Transverse colon (tissue), 4 donors: ENCODE measurements around the gene TPRG1L. TPM values are rescaled to one million over a fixed set of nuclear protein-coding genes. Genes with fewer than 3 reads are reported as not detected.

Experiments used
- DNase-seq: peaks from one replicate; pipeline ENCODE4 v3.0.0-alpha.2; 2019
- H3K27ac ChIP-seq, 4 donors: fragments of 200-600 bp; sonication (generic); 2 replicates each; pipeline ENCODE4 v1.5.1; 2016 to 2018; ENCODE audit warnings: inconsistent platforms in 4 of 4
- H3K27me3 ChIP-seq: fragments of 200-600 bp; sonication (generic); 2 replicates; pipeline ENCODE4 v1.5.1; 2017; ENCODE audit warnings: inconsistent platforms
- H3K36me3 ChIP-seq, 4 donors: fragments of 200-600 bp; sonication (generic); 2 replicates each; pipeline ENCODE4 v1.5.1; 2017 to 2019; ENCODE audit warnings: inconsistent platforms in 4 of 4
- H3K4me1 ChIP-seq, 4 donors: fragments of 200-600 bp; sonication (generic); 2 replicates each; pipeline ENCODE4 v1.5.1; 2017 to 2020; ENCODE audit warnings: inconsistent platforms in 4 of 4
- H3K4me3 ChIP-seq, 4 donors: fragments of 200-600 bp; sonication (generic); 1 replicate in 1 of 4; 2 replicates in 3 of 4; pipeline versions ENCODE4 v1.5.1 to v1.6.1; 2017 to 2019; ENCODE audit warnings: inconsistent platforms in 4 of 4
- H3K9me3 ChIP-seq, 2 donors: fragments of 200-600 bp; sonication (generic); 2 replicates each; pipeline ENCODE4 v1.5.1; 2017 to 2019; ENCODE audit warnings: inconsistent platforms in 2 of 2
- EP300 ChIP-seq: sonication (generic); formaldehyde crosslinking; IDR thresholded peaks from one replicate; pipeline ENCODE4 v1.6.1; 2017; ENCODE audit warnings: antibody characterized with exemption, low read depth
- POLR2A ChIP-seq: fragments of 450-650 bp; IDR thresholded peaks from one replicate; pipeline ENCODE4 v1.6.1; 2016; ENCODE audit warnings: antibody characterized with exemption, mild to moderate bottlenecking, moderate library complexity
- POLR2AphosphoS5 ChIP-seq, 3 donors: sonication (generic); formaldehyde crosslinking; IDR thresholded peaks; one replicate each; pipeline ENCODE4 v1.6.1; 2016; ENCODE audit warnings: antibody characterized with exemption in 3 of 3
- WGBS, 2 donors: methylation state at CpG; one replicate each; pipeline ENCODE4 v1.1.5; 2018; ENCODE audit warnings: low coverage in 1 of 2; 5-methylcytosine and 5-hydroxymethylcytosine counted together
- in situ Hi-C, 4 donors: fragments of 200-750 bp; cut with MboI; loops; one replicate each; pipeline versions ENCODE4 v1.15.0 to v1.15.1; 2017; ENCODE audit warnings: low sequenced_read_pairs in 3 of 4, low pct_ligation_motif_present in 1 of 4, low pct_unique_long_range_greater_than_20kb in 1 of 4
- intact Hi-C: fragments of 100-400 bp; cut with DNase I; formaldehyde crosslinking; loops from one replicate; pipeline ENCODE4 v1.15.1; 2023; ENCODE audit warnings: low total_unique reads
- total RNA-seq, 4 donors: library from RNA; depleted of rRNA; stranded (reverse); fragments of >200 nt; gene quantifications; one replicate each; pipeline ENCODE4 v1.1.0, GENCODE V29; 2016
- TF ChIP-seq, protein P1 (sequence below), 5 experiments: fragments of 200-600 bp in 3 of 5; fragments of 450-650 bp in 2 of 5; sonication (generic) in 3 of 5; IDR thresholded peaks; 1 replicate in 2 of 5; 2 replicates in 3 of 5; pipeline ENCODE4 v1.5.1; 2016 to 2017; ENCODE audit warnings: antibody characterized with exemption in 5 of 5, inconsistent platforms in 3 of 5, mild to moderate bottlenecking in 2 of 5, moderate library complexity in 1 of 5

Gene TPRG1L
- total RNA-seq, 4 donors from 2014 or later, result 24.5 to 86.8 (median 56.0) TPM

DNA sequence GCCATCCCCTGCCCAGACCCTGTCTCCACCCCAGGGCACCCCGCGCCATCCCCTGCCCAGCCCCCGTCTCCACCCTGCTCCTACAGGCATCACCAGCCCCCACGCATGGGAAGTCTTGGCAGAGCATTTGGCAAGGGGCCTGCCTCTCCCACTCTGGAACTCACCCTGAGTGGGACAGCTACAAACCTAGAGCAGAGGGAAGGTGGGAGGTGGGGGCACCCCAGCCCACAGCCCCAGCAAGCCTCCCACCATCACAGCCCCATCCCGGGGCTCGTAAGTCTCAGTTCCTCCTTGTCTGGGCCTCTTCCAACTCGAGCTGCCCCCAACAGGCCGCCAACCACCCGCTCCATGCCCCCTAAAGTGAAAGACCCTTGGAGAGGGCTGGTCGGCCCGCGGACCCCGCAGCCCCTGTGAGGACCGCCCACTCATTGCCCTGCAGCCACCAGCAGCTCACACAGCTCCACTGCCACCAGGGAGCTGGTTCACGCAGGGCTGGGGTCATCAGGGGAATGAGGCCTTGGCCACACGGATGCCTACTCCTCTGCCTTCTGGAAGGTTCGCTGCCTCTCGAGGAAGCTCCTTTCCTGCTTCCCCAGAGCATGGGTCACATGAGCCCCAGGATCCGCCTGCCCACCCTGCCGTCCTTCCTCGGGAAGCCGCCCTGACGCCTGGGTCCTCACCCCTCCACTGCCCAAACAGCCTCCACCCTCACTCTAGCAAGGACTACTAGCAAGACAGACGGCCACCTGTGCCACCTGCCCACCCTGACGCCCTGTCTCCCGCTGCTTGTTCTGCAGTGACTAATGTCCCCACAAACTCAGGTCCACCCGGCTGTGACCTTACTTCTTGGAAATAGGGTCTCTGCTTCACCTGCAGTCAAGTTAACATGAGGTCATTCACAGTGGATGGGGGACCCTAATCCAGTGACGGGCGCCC lies 27.9 kb upstream of the TPRG1L start:
- WGBS, 2 donors, result 75% methylated on average over 27 of the region's 29 CpGs; no CpG with 5 or more reads in 1 of the 2 donors
- H3K9me3 ChIP-seq, result no peaks in the 10 kb centered on the region
- H3K27ac ChIP-seq, result no peak overlapping the region
- intact Hi-C loops (no loop called here), in situ Hi-C loops (no loop called here)
- DNase-seq, result no peak
- peaks cover 0 to 20% (median 11%) of the 10 kb centered on the region in 4 donors for H3K4me1 ChIP-seq
- H3K27me3 ChIP-seq, result no peaks in the 10 kb centered on the region
- H3K36me3 ChIP-seq, result no peaks in the 10 kb centered on the region
- no peak for TF ChIP-seq EP300
- TF ChIP-seq, protein P1, sequence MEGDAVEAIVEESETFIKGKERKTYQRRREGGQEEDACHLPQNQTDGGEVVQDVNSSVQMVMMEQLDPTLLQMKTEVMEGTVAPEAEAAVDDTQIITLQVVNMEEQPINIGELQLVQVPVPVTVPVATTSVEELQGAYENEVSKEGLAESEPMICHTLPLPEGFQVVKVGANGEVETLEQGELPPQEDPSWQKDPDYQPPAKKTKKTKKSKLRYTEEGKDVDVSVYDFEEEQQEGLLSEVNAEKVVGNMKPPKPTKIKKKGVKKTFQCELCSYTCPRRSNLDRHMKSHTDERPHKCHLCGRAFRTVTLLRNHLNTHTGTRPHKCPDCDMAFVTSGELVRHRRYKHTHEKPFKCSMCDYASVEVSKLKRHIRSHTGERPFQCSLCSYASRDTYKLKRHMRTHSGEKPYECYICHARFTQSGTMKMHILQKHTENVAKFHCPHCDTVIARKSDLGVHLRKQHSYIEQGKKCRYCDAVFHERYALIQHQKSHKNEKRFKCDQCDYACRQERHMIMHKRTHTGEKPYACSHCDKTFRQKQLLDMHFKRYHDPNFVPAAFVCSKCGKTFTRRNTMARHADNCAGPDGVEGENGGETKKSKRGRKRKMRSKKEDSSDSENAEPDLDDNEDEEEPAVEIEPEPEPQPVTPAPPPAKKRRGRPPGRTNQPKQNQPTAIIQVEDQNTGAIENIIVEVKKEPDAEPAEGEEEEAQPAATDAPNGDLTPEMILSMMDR (IDR thresholded peaks at IDR 0.05), result no peak
- TF ChIP-seq POLR2AphosphoS5 (IDR thresholded peaks at IDR 0.05), result no peak
- TF ChIP-seq POLR2A, result no peak
- H3K4me3 ChIP-seq, result no peak overlapping the region

DNA sequence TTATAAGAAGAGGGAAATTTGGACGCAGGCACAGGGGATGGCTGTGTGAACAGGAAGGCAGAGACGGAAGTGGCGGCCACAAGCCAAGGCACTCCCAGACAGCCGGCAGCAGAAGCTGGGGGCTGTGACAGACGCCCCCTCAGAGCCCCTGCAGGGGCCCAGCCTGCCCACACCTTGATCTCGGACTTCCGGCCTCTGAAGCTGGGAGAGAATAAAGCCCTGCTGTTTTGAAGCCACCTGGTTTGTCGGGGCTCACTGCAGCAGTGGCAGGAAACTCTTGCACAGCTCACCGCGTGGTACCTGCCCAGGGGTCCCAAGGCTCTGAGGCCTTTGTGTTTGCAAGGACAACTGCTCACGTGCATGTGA lies 27.2 kb upstream of the TPRG1L start:
- no peaks in the 10 kb centered on the region for H3K9me3 ChIP-seq
- in situ Hi-C loops (no loop called here), intact Hi-C loops (no loop called here)
- no peaks in the 10 kb centered on the region for H3K27me3 ChIP-seq
- peaks cover 0 to 20% (median 11%) of the 10 kb centered on the region in 4 donors for H3K4me1 ChIP-seq
- no peak for DNase-seq
- H3K36me3 ChIP-seq, result no peaks in the 10 kb centered on the region
- no peak for TF ChIP-seq POLR2AphosphoS5 (IDR thresholded peaks at IDR 0.05)
- no peak overlapping the region for H3K4me3 ChIP-seq
- WGBS, 2 donors, result 57 to 83% methylated on average over 1 to 11 of the region's 11 CpGs
- H3K27ac ChIP-seq, result no peak overlapping the region

DNA sequence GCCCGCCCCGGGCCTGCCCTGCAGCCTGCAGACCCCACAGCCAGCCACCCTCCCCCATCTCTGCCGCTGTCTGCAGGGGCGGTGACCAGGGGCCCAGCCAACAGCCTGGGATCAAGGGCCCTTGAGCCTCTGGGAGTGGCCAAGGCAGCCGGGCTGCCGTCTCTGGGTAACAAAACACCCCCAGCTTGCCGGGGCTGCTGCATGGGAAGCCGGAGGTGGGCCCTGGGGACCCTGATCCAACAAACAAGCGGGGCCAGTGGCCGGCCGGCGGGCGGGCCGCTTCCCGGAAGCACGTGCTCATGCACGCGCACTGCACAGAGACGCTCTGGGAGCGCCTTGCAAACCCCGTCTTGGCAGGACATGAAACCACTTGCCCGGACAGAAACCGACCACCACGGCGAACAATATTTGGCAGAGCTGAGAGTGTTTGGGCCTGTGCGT lies 26.7 kb upstream of the TPRG1L start:
- peaks cover 0 to 20% (median 11%) of the 10 kb centered on the region in 4 donors for H3K4me1 ChIP-seq
- 35 to 67% methylated on average over 2 to 26 of the region's 26 CpGs for WGBS, 2 donors
- no peaks in the 10 kb centered on the region for H3K27me3 ChIP-seq
- H3K27ac ChIP-seq, result no peak overlapping the region
- intact Hi-C loops (no loop called here), in situ Hi-C loops (no loop called here)
- no peaks in the 10 kb centered on the region for H3K9me3 ChIP-seq
- H3K36me3 ChIP-seq, result no peaks in the 10 kb centered on the region
- no peak for TF ChIP-seq POLR2AphosphoS5 (IDR thresholded peaks at IDR 0.05)
- no peak for DNase-seq
- H3K4me3 ChIP-seq, result no peak overlapping the region

DNA sequence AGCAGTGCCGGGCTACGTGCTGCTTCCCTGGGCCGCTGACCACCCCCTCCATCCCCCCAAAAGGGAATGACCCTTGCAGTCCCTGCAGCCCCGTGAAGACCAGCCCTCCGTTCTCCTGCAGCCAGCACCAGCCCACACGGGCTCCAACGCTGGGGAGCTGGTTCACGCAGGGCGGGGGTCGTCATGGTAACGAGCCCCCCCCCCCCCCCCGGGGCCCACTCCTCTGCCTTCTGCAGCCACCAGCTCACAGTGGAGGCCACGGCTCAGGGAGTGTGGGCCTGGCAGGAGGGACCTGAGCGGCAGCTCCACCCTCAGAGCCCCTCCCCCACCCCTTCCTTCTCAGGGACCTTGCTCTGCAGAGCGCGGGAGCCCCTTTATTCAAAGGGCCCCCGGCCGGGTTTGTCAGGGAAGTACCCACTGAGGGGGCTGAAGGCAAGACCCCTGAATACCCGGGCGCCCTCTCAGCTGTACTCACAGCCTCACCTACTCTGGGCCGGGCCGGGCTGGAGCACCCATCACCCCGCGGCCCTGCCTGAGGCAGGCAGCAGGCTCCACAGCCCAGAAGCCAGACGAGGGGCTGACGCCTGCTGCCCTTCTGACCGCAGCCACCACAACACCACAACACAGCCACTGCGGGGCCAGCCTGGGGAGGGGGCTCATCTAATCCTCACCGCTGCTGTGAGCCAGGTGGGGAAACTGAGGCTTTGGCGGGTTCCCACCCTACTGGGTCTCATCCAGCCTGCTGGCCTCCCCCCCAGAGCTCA lies 26.1 kb upstream of the TPRG1L start:
- Histone ChIP-seq H3K4me1 (peaks cover 0 to 20% (median 11%) of the 10 kb centered on the region in 4 donors), H3K27me3 (no peaks in the 10 kb centered on the region), H3K4me3 (no peak overlapping the region), H3K36me3 (no peaks in the 10 kb centered on the region), H3K27ac (no peak overlapping the region), H3K9me3 (no peaks in the 10 kb centered on the region)
- TF ChIP-seq POLR2A (no peak), POLR2AphosphoS5 (IDR thresholded peaks at IDR 0.05) (no peak), EP300 (no peak)
- TF ChIP-seq, protein P1 (IDR thresholded peaks at IDR 0.05), result no peak
- 33% methylated on average over 13 of the region's 30 CpGs; no CpG with 5 or more reads in 1 of the 2 donors for WGBS, 2 donors
- no peak for DNase-seq
- in situ Hi-C loops (no loop called here), intact Hi-C loops (no loop called here)

DNA sequence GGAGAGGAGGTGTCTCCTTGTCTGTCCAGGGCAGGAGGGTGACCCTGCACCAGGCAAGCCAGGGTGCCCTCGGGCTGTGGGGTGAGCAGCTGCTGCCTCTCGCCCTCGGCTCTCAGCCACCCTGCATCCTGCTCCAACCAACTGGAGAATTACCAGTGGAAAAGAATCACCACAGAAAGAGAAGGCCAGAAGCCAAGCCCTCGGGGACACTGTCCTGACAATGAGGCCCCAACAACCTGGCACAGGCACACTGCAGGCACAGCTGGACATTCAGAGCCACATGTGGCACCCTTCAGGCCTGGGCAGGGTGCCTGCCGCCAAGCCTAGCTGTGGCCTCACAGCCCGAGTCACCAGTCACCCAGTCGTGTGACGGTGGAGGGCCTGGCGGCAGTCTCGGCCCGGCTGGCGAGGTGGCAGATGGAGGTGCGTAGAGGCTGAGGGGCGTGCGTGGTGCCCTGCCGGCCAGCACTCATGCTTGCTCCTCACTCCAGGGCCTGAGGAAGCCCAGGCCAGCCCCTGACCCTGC lies 25.5 kb upstream of the TPRG1L start:
- intact Hi-C loops (no loop called here), in situ Hi-C loops (no loop called here)
- TF ChIP-seq, protein P1 (IDR thresholded peaks at IDR 0.05), result no peak
- TF ChIP-seq POLR2A (no peak), EP300 (no peak), POLR2AphosphoS5 (IDR thresholded peaks at IDR 0.05) (no peak)
- WGBS, 2 donors, result 85% methylated on average over 16 of the region's 16 CpGs; no CpG with 5 or more reads in 1 of the 2 donors
- Histone ChIP-seq H3K36me3 (no peaks in the 10 kb centered on the region), H3K27me3 (no peaks in the 10 kb centered on the region), H3K4me1 (peaks cover 0 to 20% (median 11%) of the 10 kb centered on the region in 4 donors), H3K27ac (no peak overlapping the region), H3K4me3 (no peak overlapping the region), H3K9me3 (no peaks in the 10 kb centered on the region)
- DNase-seq, result no peak
